ENCODE data around the gene SOX6.

The SOX6 gene

DNA sequence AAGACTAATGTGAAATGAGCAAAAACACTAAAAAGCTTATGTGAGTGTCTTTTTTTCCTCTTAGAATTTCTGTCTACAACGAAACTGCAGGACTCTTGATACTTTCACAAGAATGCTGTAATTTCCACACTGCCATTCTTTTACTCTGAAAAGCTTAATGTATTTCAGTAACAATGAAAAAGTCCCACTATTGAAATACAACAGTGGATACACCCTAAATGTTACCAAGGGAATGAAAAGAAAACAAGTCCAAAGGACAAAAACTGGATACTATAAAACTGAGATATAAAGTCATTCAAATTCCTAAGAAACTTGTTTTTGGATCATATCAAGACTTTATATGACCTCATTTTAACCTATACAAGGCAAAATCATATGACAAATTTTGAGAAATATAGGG lies 77.4 kb downstream of the SOX6 start:
- no peak overlapping the region for H3K4me3 ChIP-seq (ENCODE audit: low read depth, low read length)

DNA sequence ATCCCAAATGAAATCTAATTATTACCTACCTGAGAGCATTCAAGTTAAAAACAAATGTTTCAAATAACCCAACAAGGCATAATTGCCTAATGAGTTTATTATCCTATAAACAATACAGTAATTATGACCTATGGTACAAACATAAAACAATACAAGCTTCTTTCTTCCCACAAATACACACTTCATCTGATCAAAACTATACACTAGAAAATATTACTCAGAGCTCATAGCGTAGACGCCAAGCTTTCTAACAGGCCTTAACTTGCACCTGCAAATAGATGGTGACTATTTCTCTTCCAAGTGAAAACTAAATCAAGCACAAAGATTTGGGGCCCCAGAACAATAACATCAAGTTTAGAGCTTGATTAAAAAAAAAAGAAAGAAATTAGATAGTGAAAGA lies 78.1 kb downstream of the SOX6 start:
- no peak overlapping the region for H3K4me3 ChIP-seq (ENCODE audit: low read depth, low read length)

DNA sequence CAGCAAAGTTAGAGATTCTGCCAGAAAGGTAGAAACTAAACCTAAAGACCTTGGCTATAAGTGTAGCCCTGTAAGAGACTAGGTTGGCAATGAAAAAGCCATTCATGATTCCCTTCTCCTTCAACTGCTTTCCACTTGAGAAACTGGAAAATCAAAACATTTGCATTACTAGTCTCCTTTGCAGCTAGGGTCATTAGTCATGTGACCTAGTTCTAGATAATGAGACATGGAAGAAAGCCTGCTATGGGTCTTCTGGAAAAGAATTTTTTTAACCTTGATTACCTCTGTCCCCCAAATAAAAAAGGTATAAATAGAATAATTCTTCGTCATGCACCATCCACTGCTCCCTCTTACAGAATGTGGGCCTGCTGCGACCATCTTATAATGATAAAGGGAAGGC lies 80.1 kb downstream of the SOX6 start:
- no peak overlapping the region for H3K4me3 ChIP-seq (ENCODE audit: low read depth, low read length)

DNA sequence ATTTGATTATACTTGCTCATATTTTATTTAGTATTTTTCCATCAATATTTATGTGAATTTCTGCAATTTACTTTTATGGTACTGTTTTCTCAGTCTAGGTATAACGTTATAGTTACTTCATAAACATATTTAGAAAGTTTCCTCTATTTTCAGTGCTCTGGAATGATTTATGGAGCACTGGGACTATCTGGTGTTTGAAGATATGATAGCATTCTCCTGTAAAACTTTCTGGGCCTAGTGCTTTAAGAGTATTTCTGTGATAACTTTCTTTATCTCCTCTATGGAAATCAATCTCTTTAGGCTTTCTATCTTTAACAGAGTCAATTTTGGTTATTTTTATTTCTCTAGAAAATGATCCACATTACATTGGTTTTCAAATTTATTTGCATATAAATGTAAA lies 85.1 kb downstream of the SOX6 start:
- H3K4me3 ChIP-seq (ENCODE audit: low read depth, low read length), result no peak overlapping the region

DNA sequence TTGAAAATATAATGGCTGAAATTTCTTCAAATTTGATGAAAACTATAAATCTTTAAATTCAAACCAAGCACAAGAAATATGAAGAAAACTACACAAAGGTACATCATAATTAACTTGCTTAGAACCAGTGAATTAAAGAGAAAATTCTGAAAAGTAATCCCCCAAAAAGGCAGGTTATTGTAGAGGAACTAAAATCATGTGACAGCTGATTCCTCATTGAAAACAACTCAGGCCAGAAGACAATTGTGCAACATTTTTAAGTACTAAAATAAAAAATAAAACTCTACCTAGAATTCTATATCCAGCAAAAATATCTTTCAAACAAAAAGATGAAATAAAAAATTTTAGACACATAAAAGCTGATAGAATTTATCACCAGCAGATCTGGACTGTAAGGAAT lies 90.3 kb downstream of the SOX6 start:
- no peak overlapping the region for H3K4me3 ChIP-seq (ENCODE audit: low read depth, low read length)

DNA sequence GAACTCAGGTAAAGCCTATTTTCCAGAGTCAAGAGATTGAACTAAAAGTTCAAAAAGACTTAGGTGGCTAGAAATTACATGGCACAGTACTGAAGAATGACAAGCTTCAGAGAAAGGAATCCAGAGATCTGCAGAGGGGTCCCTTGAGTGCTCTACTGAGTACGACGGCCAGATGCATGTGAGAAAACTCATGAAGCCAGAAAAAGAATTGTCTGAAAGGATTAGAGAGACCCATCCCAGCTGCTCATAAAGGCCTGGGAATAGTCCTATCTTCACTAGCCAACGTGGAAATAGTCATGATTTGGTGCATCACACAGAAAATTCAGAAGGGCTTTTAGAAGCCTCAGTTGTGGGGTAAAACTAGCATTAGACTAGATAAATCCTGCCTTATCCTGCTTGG lies 91.3 kb downstream of the SOX6 start:
- H3K4me3 ChIP-seq (ENCODE audit: low read depth, low read length), result no peak overlapping the region

DNA sequence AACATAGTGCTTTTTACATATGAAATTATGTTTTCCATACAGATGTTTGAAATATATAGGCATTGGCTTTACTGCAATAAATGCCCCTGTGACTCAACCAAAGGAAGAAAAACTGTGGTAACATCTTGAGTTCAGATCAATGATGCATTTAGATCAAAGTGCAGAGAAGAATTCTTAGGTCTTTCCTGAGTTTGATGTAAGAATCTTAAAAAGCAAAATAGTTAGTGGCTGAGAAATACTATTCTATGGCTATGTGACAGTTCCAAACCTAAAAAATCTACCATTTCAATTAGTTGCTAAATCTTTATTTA lies 93.7 kb downstream of the SOX6 start:
- no peak overlapping the region for H3K4me3 ChIP-seq (ENCODE audit: low read depth, low read length)

DNA sequence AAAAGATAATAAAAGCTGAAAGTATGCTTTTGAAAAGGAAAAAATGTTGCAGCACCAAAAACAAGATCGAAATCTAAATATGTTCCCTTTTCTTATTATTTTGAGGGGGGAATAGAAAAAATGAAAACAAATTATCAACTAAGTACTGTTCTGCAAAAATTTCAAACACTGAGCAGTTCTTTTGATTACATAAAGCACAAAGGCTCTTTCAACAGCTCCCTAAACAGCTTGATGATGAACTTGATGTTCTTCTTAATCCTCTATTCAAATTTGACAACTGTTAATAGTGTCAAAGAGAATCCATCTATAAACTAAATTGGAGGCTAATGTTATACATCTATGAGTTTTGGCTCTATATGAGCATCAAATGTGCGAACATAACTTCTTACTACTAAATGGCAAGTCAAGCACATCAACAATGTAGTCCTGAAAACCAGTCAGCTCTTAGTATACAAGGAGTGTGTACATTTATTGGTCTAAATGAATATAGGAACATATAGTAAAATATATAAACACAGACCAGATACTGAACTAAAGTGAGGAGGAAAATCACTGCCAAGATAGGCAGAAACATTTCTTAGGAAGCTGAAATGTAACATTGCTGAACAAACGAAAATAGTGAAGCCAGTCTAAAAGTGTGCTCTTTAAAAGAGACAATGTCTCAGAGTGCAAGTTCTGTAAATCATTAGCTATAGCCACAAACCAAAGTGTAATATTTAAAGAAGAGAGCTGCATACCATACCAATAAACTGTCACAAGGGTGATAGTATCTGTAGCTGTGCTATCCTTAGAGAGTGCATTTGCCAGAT lies 94.3 kb downstream of the SOX6 start:
- no peak overlapping the region for H3K4me3 ChIP-seq (ENCODE audit: low read depth, low read length)

DNA sequence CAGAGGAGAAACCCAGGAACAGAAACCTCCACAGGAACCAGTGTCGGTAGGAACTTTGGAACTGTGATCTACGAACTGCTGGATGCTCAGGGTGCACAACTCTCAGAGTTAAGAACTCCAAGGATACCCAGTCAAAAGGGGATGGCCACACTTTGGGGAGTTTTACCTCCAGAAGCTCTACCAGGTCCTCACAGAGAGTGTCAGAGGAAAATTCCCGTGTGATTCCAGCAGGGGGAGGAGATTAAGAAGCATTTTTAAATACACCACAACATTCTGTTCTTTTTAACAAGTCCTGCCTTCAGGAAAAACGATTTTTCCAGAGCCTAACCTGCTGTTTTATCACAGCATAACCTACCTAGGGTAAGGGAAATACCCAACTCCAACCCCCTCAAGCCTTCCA lies 104.0 kb downstream of the SOX6 start:
- H3K4me3 ChIP-seq (ENCODE audit: low read depth, low read length), result no peak overlapping the region

DNA sequence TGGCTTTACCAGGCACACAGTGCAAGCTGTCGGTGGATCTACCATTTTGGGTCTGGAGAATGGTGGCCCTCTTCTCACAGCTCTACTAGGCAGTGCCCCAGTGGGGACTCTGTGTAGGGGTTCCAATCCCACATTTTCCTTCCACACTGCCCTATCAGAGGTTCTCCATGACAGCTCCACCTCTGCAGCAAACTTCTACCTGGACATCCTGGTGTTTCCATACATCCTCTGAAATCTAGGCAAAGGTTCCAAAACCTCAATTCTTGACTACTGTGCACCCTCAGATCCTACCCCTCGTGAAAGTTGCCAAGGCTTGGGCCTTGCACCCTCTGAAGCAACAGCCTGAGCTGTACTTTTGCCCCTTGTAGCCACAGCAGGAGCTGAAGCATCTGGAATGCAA lies 108.1 kb downstream of the SOX6 start:
- H3K4me3 ChIP-seq (ENCODE audit: low read depth, low read length), result no peak overlapping the region

DNA sequence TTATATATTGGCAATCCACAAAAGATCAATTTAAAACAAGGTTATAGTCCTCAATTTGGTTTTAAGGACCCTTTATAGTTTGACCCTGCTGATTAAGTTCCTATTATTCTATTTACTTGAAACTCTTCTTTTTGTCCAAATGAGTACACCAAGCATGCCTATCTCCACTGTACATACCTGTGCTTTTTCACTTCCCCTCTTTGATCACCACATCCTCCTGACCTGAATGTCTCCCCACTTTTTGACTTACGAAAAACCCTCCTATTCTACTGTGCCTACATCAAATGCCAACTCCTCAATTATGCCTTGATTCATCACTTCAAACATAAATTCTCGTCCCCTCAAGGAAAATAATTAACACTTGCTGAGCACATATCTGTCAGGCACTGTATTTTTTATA lies 113.5 kb downstream of the SOX6 start:
- no peak overlapping the region for H3K4me3 ChIP-seq (ENCODE audit: low read depth, low read length)

DNA sequence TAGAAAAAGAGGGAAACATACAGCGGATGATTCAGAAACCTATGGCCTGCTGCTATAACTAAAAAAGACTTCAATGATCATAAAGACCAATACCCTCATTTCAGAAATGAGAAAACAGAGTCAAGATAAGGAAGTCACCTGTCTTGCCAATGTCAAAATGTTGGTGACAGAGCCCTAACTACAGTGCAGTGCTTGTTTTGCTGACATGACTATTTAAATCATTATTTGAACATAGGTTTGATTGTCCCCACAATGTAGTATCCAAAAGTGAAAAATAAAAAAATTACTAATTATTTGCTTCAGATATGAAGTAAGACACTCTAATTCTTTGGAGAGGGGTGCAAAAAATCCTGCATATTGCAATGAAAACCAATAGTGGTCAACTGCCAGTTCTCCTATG lies 115.7 kb downstream of the SOX6 start:
- no peak overlapping the region for H3K4me3 ChIP-seq (ENCODE audit: low read depth, low read length)

DNA sequence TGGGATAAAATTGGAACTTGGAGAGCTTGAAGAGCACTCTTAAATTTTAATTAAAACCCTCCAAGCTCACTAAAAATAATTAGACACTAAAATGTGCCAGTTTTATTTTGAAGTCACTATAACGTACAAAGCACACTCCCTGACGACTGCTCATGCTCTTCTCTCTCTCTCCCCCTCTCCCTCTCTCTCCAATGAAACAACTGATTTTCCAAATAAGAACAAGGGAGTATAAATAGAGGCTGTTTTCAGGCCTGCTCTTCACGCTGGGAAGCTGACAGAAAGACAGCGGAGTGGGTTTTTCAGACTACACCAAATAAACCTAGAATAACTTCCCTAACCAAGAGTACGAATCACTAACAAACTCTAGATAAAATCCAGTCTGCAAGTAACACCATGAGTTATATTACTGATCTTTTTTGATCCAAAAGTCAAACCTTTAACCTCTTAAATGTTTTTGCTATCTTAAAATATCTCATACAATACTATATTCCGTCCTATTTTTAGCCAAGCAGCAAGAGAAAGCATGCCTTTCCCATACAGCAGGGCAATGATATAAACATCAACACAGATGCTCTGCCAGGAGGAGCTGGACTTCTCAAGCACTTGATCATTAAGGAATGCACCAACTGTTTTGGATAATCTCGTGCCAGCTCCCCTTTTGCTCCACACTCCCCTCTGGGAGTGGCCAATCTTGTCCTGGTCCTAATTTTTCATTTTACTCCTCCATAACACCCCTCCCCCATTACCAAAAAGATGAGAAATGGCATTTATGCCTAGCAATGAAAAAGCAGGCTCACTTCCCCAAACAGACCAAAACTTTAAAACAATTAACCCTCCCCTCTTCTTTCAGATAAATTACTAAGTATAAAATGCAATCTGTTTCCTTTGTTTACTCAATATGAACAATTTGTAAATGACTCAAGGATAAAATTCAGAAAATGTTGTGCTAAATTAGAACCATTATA lies 116.9 kb downstream of the SOX6 start:
- no peak overlapping the region for H3K4me3 ChIP-seq (ENCODE audit: low read depth, low read length)

DNA sequence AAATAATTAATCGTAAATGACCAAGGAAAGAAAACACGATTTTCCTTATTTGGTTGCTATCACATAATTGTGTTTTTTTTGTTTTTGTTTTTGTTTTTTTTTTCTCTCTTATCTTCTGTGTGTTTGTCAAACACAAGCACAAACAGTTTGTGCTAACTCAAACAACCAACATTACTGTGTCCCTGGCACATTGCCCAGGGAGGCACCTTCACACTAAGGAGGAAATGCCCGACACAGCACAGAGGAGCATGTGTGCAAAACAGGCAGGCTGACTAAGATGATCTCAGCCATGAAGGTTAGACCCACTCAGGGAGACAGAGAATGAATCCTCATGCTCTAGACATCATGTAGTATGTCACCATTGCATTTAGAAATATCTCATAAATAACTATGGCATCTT lies 130.1 kb downstream of the SOX6 start:
- no peak overlapping the region for H3K4me3 ChIP-seq (ENCODE audit: low read depth, low read length)

DNA sequence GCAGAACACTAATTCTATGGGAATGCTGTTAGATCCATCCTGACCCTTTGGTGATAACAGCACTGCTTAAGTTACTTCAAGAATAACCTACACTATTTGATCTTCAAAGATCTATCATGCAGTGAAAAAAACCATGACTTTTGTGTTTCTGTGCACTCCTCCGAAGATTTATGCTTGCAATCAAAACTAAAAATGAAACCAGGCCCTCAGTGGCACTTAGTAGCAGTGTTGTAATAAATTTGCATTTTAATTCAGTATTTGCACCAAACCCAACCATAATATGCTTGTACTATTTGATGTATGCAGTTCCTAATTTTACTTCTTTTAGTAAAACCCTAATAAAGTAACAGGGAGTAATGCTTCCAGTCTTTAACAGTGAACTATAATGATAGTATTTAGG lies 130.7 kb downstream of the SOX6 start:
- H3K4me3 ChIP-seq (ENCODE audit: low read depth, low read length), result no peak overlapping the region

DNA sequence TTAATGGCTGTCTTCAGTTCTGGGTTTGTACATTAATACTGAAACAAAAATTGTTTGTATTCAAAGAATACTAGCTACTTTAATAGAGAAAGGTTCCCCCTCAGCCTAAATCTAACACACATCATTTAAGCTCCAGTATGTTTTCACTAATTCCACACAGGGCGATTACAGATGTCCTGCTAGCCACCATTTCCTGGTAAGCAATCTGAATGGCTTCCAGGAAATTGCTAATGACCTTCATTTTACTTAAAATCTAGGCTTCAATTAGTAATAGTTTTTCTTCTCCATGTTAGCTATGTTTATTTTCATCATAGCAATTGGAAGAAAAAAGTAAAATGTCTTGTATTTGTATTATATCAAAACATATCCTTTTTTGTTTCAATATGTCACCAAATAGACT lies 132.8 kb downstream of the SOX6 start:
- no peak overlapping the region for H3K4me3 ChIP-seq (ENCODE audit: low read depth, low read length)

DNA sequence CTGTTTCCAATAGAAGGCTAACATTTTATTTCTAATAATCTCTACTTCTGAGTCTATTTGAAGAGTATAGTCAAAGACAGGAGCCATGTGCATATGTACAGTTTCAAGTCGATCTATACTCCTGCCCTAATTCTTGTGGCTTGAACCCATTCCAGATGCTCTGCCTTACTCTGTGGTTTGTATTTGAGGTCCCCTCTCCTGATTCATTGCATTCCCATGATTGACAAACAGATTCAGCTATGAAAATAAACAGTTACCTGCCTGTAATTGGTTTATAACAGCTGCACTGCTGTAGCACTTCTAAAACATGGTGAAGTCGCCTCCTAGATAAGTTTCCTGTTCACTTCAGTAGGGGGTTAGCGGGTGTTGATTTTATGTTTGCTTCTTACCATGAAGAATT lies 138.7 kb downstream of the SOX6 start:
- H3K4me3 ChIP-seq (ENCODE audit: low read depth, low read length), result no peak overlapping the region

DNA sequence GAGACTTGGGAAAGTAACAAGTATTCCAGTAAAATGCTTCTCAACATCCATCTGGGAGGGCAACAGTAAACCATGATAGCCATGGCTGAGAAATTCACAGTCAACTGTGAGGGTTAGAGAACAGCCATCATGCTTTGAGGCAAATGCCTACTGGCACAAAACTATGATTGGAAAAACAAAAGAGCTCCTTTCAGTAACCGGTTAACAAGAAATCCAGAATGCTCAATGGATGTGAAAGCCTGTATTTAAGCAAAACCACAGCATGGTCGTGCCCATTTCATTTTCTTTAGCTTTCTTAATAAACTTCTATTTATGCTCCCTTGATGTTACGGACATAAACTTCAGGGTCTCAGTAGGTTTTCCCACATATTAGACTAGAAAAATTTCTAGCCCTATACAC lies 139.5 kb downstream of the SOX6 start:
- no peak overlapping the region for H3K4me3 ChIP-seq (ENCODE audit: low read depth, low read length)

DNA sequence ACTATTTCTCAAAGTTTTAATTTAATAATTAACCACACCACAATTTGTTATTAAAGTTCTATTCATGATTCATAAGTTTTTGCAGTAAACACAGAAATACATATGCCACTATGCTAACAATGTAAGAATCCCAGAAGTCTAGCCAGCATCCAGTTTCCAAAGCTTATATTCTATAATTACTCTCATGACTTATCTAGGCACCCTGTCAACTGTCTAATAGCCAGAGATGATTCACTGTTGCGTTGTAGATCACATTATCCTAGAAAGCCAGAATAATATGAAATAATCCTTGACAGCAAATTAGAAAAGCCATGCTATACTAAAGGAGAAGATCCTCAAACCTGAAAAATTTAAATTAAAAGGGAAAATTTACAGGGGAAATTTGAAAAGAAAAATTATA lies 141.0 kb downstream of the SOX6 start:
- H3K4me3 ChIP-seq (ENCODE audit: low read depth, low read length), result no peak overlapping the region

DNA sequence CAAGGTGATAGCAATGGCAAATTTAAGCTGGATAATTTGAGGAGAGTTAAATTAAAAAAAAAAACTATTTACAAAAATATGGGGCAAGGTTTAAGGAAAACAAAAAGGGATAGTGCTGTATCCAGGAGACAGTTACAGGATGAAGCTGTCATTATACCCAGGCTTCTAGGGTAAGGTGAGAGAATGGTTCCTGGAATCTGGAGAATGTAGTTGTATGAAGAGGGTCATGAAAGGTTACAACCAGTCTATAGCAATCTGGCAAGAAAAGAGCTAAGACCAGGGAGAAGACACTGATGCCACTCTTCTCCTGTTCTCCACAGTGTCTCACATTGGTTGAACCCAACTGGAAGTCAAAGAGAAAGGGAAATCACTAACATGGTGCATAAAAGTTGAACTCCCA lies 144.9 kb downstream of the SOX6 start:
- no peak overlapping the region for H3K4me3 ChIP-seq (ENCODE audit: low read depth, low read length)

DNA sequence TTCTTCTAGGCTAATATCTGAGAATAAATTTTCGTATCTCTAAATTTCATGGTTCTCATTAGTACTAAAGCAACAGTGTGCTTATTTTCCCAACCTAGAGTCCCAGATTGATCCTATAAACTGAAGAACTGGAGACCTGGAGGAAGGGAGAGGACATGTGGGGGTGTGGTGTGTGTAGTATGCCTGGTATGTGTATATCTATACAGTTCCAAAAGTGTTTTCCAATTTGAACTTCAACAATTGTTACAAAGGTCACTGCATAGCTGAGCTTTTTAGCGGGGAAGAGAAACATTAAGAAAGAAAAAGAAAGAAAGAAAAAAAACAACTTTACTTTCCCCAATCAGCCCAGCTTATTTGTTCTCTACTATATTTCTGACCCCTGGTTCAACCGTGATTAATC lies 152.1 kb downstream of the SOX6 start:
- H3K4me3 ChIP-seq (ENCODE audit: low read depth, low read length), result no peak overlapping the region

DNA sequence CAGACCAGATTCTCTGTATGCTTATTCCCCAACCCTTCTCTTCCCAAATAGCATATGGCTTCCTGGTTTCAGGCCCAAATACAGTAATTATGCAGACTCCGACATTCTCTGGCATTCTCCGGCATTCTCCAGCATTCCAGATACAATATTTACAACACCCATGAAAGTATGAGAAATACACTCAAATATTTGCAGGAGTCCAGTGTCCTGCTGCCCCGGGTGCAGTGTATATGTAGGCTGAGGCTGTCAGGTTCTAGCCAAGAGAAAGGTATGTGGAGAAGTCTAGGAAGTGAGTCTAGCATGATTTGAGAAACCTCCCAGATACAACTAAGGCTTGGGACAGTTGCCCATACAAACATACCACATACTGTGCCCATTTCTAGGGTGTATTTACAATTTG lies 160.7 kb downstream of the SOX6 start:
- H3K4me3 ChIP-seq (ENCODE audit: low read depth, low read length), result no peak overlapping the region

All from iPS-11a (cell line).